Muscle layer of colon (tissue), 2 donors: ENCODE measurements around the gene CORO2A.
"Not testable (repeated sequence)": the region's sequence is repeated elsewhere in the genome, so short reads cannot be mapped to it uniquely, and the experiment has no call there.

Source experiments
- H3K27ac ChIP-seq: one replicate; pipeline ENCODE4 v1.7.0; 2013; ENCODE audit warnings: low read depth, mild to moderate bottlenecking, low read length, moderate library complexity
- H3K27me3 ChIP-seq, 2 donors: one replicate each; pipeline ENCODE4 v1.7.0; 2013; ENCODE audit warnings: low read length in 2 of 2, mild to moderate bottlenecking in 2 of 2; ENCODE audit not compliant: insufficient read depth in 2 of 2, control insufficient read depth in 1 of 2
- H3K36me3 ChIP-seq: one replicate; pipeline ENCODE4 v1.7.0; 2013; ENCODE audit warnings: mild to moderate bottlenecking, low read length; ENCODE audit not compliant: insufficient read depth
- H3K4me1 ChIP-seq: one replicate; pipeline ENCODE4 v1.7.0; 2013; ENCODE audit warnings: mild to moderate bottlenecking, low read length; ENCODE audit not compliant: insufficient read depth
- H3K4me3 ChIP-seq, 2 donors: one replicate each; pipeline ENCODE4 v1.7.0; 2013; ENCODE audit warnings: low read length in 2 of 2, low read depth in 1 of 2, mild to moderate bottlenecking in 1 of 2, moderate library complexity in 1 of 2
- H3K9ac ChIP-seq: one replicate; pipeline ENCODE4 v1.7.0; 2013; ENCODE audit warnings: low read length
- H3K9me3 ChIP-seq: one replicate; pipeline ENCODE4 v1.7.0; 2013; ENCODE audit warnings: mild to moderate bottlenecking, low read length
- donor health status: abdominal sarcoma.
- donor health status: Adenocarcinoma of cecum.

The CORO2A gene

GRCh38 chr9:98132806-98133631 is 59.4 kb downstream of the CORO2A start:
- Histone ChIP-seq H3K4me1 (no peaks in the 10 kb centered on the region), H3K9me3 (no peaks in the 10 kb centered on the region), H3K4me3 (no peak overlapping the region), H3K36me3 (no peaks in the 10 kb centered on the region), H3K9ac (no peak overlapping the region), H3K27ac (no peak overlapping the region), H3K27me3 (no peaks in the 10 kb centered on the region)

GRCh38 chr9:98132158-98132557 is 60.3 kb downstream of the CORO2A start:
- H3K4me3 ChIP-seq = no peak overlapping the region
- H3K27ac ChIP-seq = no peak overlapping the region
- H3K27me3 ChIP-seq = no peaks in the 10 kb centered on the region
- no peaks in the 10 kb centered on the region for H3K4me1 ChIP-seq
- H3K36me3 ChIP-seq = no peaks in the 10 kb centered on the region
- H3K9me3 ChIP-seq = no peaks in the 10 kb centered on the region
- no peak overlapping the region for H3K9ac ChIP-seq

- Histone ChIP-seq H3K27me3 (no peaks in the 10 kb centered on the region), H3K9ac (no peak overlapping the region), H3K4me1 (no peaks in the 10 kb centered on the region), H3K9me3 (no peaks in the 10 kb centered on the region), H3K4me3 (no peak overlapping the region), H3K27ac (no peak overlapping the region), H3K36me3 (no peaks in the 10 kb centered on the region)
Measured at GRCh38 chr9:98130576-98131228, 61.7 kb downstream of the CORO2A start.

DNA sequence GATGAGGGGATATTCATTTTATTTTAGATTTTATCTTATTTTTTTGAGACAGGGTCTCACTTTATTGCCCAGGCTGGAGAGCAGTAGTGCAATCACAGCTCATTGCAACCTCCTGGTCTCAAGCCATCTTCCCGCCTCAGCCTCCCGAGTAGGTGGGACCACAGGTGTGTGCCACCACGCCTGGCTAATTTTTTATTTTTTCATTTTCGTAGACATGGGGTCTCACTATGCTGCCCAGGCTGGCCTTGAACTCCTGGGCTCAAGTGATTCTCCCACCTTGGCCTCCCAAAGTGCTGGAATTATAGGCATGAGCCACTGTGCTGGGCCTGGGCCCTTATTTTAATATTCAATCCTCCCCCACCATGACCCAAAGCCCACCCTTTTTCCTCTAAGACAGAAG is 62.4 kb downstream of the CORO2A start:
- H3K9me3 ChIP-seq, H3K9ac ChIP-seq, H3K36me3 ChIP-seq, H3K27ac ChIP-seq, H3K4me3 ChIP-seq, H3K4me1 ChIP-seq, H3K27me3 ChIP-seq: not testable (repeated sequence)

- no peaks in the 10 kb centered on the region for H3K36me3 ChIP-seq
- H3K9ac ChIP-seq = no peak overlapping the region
- no peaks in the 10 kb centered on the region for H3K27me3 ChIP-seq
- no peak overlapping the region for H3K27ac ChIP-seq
- H3K4me3 ChIP-seq = no peak overlapping the region
- no peaks in the 10 kb centered on the region for H3K4me1 ChIP-seq
- no peaks in the 10 kb centered on the region for H3K9me3 ChIP-seq
Measured at GRCh38 chr9:98129451-98129881, 63.0 kb downstream of the CORO2A start.

- Histone ChIP-seq H3K27ac (no peak overlapping the region), H3K9ac (no peak overlapping the region), H3K4me3 (no peak overlapping the region), H3K4me1 (no peaks in the 10 kb centered on the region), H3K36me3 (no peaks in the 10 kb centered on the region), H3K27me3 (no peaks in the 10 kb centered on the region), H3K9me3 (no peaks in the 10 kb centered on the region)
Measured at GRCh38 chr9:98128316-98128715, 64.1 kb downstream of the CORO2A start.

DNA sequence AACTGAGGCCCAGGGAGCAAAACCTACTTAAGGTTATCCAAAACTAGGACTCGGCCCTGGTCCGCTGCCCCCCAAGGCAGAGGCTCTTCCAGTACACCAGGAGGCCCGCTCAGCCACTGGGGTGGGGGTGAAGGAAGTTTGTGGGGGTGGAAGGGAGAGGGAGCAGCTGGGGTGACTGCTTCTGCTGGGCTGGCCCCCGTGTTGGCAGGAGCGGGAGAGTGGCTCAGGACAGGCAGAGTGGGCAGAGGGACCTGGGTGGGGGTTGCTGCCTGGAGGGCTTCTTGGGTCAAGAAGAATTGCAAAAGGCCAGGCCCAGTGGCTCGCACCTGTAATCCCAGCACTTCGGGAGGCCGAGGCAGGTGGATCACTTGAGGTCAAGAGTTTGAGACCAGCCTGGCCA is 65.2 kb downstream of the CORO2A start:
- Histone ChIP-seq H3K27ac (no peak overlapping the region), H3K9ac (no peak overlapping the region), H3K4me3 (no peak overlapping the region), H3K27me3 (no peaks in the 10 kb centered on the region), H3K9me3 (no peaks in the 10 kb centered on the region), H3K36me3 (no peaks in the 10 kb centered on the region), H3K4me1 (no peaks in the 10 kb centered on the region)

DNA sequence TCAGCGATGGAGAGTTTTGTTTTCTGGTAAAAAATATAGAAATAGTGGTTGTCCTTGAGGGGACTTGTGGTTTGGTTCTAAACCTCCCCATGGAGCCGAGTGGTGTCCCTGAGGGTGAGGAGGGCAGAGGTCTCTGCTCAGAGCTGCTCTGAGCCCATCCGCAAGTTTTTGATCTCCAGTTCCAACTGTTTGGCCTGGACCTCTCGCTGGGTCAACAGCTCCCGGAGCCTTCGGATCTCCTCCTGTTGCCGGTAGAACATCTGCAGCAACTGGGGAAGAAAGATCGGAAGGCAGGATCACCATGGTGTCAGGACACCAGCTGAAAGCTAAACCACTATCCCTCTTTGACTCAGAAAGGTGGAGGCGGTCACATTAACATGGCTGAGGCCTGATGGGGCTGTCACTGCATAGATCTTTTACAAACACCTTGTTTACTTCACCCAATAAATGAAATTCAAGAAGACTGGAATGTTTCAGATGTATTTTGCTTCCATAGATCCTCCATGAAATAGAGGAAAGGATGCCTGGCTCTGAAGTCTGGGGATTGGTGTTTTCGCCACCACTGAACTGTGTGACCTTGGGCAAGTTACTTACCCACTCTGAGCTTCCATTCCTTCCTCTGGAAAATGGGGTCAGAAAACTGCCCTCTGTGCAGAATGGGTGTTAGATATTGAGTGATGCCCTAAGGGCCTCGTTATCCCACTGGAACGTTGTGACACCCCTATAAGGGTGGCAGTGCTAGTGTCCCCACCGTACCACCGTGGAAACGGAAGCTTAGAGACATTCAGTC is 67.6 kb downstream of the CORO2A start:
- Histone ChIP-seq H3K9me3 (no peaks in the 10 kb centered on the region), H3K4me3 (no peak overlapping the region), H3K4me1 (no peaks in the 10 kb centered on the region), H3K27ac (no peak overlapping the region), H3K36me3 (no peaks in the 10 kb centered on the region), H3K27me3 (no peaks in the 10 kb centered on the region), H3K9ac (no peak overlapping the region)

GRCh38 chr9:98124091-98124490 is 68.3 kb downstream of the CORO2A start:
- not testable (repeated sequence) for H3K27me3 ChIP-seq, H3K27ac ChIP-seq, H3K36me3 ChIP-seq, H3K4me1 ChIP-seq, H3K4me3 ChIP-seq, H3K9ac ChIP-seq, H3K9me3 ChIP-seq

- H3K36me3 ChIP-seq = no peaks in the 10 kb centered on the region
- H3K4me1 ChIP-seq = no peaks in the 10 kb centered on the region
- no peaks in the 10 kb centered on the region for H3K9me3 ChIP-seq
- H3K27me3 ChIP-seq = no peaks in the 10 kb centered on the region
- no peak overlapping the region for H3K27ac ChIP-seq
- no peak overlapping the region for H3K9ac ChIP-seq
- H3K4me3 ChIP-seq = no peak overlapping the region
Measured at GRCh38 chr9:98121058-98121457, 71.4 kb downstream of the CORO2A start.

GRCh38 chr9:98120476-98120875 is 72.0 kb downstream of the CORO2A start:
- Histone ChIP-seq H3K9ac (no peak overlapping the region), H3K4me1 (no peaks in the 10 kb centered on the region), H3K36me3 (no peaks in the 10 kb centered on the region), H3K27me3 (no peaks in the 10 kb centered on the region), H3K9me3 (no peaks in the 10 kb centered on the region), H3K4me3 (no peak overlapping the region), H3K27ac (no peak overlapping the region)
